HT1080 (cell line): ENCODE measurements around the gene LINC00237. TPM values are rescaled to one million over a fixed set of nuclear protein-coding genes. Genes with fewer than 3 reads are reported as not detected.

Experiments
- DNase-seq: peaks from one replicate; pipeline ENCODE4 v3.0.0-alpha.2; 2015; ENCODE audit warnings: low read depth
- total RNA-seq: library from RNA; depleted of rRNA; stranded (reverse); fragments of >200 nt; shearing (Covaris generic); gene quantifications from 2 replicates; pipeline ENCODE4 v1.2.3, GENCODE V29; 2014

Gene LINC00237
- total RNA-seq, 1 experiment from 2014 or later = not detected

DNA sequence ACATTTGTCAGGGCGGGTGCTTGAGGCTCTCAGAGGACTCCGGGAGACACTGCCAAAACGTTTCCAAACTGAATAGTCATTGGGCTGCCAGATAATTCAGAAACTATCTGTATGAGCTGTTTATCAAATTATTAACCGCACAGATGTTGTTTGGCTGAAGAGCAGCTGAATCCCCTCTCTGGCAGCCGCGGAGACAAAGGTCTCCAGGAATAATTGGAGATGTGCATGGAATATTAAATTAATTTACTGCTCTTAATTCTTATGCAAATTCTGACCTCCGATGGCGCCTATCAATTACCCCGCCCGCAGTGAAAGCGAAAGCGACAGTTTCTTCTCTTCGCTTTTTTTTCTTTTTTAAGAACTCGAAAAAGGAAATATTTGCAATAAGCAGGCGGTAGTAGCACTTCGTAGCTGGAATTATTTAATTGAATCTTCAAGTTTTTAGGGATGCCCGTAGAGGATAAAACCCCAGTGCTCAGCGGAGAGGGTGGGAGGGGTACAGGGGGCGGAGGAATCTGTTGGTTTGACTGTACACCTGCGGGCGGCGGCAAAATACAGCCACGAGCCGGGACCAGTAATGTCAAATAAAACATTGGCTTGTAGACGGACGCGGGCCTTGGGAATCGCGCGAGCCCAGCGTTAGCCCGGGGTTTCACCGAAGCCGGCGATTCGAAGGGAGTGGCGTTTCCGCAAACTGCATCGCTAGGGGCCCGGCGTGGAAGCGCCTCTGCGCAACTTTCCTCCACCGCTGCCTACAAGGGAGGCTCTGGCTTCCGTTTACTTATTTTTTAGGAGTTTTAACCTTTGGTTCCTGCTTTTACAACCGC lies 6.2 kb downstream of the LINC00237 start:
- no peak for DNase-seq

DNA sequence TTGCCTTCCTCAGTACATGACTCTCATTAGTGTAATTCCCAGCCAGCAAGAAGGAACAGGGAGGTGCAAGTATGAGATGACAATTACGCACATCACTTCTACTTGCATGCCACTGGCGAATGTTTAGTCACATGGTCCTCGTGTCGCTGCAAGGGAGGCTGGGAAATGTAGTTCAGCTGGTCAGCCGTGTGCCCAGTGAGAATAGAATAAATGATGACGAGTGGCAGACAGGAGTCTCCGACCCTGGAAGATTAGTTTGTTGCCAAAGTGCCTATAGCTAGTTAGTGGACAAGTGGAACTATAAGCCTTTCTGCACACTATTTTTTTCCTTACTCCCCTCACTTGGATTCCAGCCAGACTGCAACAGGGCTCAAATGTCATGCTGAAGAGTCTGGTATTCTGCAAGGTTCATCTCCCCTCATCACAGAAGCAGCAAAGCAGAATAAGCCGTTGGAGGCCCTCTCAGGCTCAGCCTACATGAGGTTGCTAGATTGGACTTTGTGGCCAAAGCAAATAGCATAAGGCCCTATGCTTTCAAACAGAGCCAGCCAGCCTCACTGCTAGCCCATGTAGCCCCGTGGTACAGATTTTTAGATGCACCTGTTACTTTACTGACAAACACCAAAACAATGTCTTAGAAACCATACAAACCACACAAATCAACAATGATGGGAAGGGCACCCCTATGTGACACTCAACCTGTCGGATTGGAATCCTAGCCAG lies 9.7 kb downstream of the LINC00237 start:
- peak; percentile 77 for DNase-seq

DNA sequence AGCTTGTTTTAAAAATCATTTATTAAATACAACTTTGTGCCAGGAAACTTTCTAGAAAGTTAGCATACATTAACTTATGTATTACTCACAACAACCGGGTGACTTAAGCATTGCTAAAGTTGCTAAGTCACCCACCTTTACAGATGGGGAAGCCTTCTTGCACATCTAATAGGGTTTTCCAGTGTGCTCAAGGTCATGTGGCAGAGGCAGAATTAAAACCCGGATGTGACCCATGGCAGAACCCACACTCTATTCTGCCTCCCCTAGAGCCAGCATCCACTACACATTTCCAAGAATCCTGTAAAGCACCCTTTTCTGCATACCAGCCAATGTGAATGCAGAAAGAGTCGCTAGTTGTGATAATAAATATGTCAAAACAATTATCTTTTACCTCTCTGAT lies 13.4 kb downstream of the LINC00237 start:
- DNase-seq = no peak

DNA sequence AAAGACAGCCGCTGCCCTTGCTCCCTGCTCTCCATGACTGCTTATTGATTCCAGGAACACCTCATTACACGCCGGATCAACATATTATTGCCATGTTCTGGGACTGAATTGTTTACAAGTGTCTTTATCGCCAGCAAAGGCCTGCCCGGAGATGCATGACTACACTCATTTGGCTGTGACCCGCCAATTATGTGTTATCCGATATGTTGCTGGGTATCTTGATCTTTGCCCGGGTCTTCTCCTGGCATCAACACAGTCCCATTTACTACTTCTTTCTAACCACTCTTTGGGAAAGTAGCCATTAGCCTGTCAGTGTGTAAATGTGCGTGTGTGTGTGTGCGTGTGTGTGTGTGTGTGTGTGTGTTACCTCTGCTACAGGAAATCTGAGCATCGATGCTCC lies 15.4 kb downstream of the LINC00237 start:
- DNase-seq = no peak

DNA sequence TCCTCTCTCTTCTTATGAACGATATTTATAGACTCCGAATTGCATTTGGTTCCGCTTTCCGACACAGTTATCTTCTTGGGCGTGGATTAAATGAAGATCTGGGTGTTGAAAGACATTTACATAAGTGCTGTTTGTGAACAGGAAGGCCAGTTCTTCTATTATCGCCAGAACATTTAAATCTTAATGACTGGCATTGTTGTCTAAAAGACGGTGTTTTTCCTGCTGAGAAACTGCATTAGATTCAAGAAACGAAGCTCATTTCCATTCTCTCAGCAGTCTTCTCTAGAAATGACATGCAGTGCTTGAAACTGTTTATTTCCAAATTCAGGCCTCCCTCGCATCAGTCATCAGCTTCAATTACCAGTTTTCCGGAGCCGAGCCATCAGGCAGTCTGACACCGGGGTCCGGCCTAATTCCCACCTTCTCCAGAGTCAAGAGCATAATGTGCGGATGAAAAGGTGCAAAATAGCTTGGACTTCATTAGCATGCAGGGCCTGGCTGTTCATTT lies 16.0 kb downstream of the LINC00237 start:
- no peak for DNase-seq

DNA sequence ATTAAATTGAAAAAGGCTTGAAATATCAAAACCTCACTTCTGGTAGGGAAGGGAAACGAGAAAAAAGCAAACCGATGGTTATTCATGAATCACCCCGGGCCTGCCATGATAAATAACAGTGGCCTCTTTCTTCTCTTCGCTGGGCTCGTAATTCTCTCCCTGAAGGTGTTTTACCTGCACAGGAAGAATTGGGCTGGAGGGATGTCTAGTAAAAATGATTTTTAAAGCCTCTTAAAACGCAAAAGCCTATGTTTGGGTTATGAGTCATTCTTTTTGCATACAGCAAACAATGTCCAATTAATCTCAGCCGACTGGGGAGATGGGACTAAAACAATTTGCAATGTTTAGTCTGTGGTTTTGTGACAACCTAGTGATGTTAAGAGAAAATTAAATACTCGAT lies 16.8 kb downstream of the LINC00237 start:
- DNase-seq = no peak

DNA sequence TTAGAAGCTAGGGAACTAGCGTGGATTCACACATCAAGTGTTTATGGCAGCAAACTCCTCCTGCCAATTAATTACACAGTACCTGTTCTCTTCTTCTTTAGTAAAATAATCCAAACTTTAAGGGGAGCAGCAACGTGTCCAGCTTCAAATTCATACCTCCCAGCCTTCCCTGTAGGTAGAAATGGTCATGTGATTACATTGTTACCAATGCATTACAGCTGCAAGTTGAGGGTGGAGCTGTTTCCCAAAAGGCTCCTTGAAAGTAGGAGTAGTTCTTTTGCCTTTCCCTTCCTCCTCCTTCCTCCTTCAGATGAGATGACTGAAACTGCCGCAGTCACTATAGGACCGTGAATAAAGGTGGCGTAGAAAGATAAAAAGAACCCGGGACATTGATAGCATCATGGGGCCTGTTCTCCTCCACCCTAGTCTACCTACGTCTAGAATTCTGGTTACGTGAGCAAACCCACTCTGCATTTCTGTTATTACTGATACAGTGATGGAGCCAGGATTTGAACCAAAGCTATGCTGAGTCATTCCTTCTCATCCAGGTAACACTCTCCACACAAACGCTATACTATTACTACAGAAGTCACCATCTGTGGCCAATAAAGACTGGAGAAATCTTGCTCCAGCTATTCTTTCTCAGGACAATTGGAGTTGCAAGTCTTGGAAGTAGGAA lies 18.2 kb downstream of the LINC00237 start:
- no peak for DNase-seq

DNA sequence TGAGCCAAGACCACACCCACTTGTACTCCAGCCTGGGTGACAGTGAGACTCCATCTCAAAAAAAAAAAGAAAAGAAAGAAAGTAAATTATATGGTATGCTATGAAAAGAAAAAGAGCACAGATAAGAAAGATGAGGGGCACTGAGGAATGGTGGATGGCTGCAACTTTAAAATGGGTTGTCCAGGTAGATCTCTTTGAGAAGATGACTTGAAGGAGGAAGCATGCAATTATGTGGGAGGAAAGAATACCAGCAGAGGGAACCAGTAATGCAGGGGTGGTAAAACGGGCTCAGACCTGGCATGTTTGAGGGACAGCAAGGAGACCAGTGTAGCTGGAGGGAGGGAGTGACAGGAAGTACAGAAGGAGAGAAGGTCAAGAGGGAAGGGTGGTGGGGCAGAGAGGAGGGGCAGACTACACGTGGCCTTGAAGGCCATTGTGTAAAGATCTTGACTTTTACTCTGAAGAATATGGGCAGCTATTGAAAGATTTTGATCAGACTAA lies 22.3 kb downstream of the LINC00237 start:
- DNase-seq = no peak

DNA sequence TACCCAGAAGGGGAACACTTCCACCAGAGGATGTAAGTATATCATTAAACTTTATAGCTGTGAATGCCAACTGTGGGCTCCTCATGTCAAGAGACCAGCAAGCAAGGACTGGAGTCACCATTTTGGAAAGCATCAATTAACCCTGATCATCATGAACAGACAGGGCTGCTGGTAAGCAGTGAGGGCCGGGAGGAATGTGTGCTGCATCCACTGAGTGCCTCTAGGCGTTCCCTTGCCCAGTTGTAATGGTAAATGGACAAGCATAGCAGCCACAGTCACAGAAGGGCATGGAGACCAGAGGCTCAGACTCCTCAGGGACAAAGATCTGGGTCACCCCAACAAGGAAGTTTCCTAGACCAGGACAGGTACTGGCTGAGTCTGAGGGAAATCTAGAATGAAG lies 23.6 kb downstream of the LINC00237 start:
- no peak for DNase-seq

DNA sequence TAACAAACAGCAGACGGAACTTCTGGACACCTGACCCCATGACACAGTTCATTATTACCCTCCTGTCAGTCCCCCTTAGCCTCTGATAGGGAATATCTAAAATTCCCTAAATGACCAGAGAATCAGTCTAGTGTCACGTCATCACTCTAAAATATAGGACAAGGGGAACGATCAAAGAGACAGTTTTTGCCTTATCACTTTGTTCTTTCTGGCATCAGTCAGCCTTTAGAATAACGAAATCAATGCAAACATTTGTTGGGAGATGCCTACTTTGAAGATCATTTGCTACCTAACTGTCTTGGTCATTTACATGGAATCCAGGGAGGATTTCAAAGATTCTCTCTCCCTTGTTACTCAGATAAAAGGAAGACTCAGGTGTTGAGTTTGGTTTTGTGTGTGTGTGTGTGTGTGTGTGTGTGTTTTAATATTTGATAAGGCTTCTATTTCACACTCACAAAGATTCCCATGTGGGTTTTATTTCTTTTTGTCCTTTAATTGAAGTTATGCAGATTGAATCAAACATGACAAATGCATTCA lies 28.3 kb downstream of the LINC00237 start:
- DNase-seq = no peak

DNA sequence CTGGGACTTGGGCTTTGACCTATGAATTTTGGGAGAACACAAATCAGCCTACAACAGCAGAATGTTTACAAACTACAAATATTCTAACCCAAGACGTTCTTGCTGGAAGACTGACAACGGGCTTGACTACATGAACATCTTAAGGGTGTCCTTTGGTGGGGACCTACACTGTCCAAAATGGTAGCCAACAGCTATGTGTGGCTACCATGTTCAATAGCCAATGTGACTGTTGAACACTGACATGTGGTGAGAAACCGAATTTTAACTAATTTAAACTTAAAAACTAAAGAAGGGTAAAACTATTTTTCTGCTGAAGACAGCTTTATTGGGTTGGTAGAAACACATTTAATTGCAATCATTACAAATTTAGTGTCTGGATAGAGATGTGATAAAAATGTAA lies 30.1 kb downstream of the LINC00237 start:
- DNase-seq = no peak

DNA sequence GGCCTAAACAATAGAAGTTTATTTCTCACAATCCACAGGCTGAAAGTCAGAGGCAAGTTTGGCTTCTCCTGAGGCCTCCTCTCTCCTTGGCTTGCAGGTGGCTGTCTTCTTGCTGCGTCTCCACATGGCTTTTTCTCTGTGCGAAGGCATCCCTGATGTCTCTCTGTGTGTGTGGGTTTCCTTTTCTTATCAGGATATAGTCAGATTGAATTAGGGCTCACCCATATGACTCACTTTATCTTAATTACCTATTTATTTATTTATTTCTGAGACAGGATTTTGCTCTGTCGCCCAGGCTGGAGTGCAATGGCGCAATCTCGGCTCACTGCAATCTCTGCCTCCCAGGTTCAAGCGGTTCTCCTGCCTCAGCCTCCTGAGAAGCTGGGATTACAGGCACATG lies 30.7 kb downstream of the LINC00237 start:
- DNase-seq = no peak

DNA sequence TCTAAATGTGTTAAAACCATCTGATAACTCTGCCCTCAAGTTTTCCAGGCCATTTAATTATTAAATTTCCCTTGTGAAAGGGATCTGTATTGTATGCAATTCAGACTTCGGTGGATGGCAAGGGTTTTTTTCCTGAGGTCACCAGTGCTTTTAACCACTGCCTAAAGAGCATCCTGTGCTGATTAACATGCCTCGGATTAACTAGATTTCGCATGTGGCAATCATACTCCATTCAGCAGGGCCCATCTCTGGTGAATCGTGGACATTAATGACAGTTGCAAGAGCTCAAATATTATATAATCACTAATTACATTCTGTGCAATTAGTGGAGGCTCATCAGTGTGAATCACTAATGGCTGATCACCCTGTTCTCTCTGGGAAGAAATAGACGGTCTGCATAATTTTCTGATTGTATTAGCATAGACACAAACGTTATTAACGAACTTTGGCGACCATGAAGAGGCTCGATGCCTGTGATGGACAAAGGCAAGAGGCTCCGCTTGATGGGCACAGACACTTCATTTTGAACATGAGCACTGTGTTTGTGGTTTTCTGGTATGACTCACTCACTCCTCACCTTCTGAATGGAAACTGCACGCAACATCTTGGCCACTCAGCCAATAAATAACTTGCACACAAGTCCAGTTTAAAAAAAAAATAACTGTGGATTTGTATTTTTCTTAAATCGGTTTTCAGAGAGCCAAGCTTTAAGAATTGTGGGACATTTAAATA lies 31.4 kb downstream of the LINC00237 start:
- DNase-seq = peak; percentile 74

DNA sequence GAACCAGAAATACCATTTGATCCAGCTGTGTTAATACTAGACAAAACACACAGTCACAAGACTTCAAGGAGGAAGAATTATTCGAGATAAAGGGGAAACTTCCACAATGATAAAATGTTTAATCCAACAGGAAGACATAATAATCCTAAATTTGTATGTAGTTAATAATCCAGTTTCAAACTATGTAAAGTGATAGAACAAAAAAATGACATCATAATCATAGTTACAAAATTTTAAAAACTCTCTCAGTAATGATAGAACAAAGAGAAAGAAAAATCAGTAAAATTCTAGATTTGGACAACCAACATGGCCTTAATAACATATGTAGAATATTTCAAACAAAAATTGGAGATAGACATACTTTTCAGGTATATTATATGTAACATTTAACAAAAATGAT lies 38.9 kb downstream of the LINC00237 start:
- no peak for DNase-seq

DNA sequence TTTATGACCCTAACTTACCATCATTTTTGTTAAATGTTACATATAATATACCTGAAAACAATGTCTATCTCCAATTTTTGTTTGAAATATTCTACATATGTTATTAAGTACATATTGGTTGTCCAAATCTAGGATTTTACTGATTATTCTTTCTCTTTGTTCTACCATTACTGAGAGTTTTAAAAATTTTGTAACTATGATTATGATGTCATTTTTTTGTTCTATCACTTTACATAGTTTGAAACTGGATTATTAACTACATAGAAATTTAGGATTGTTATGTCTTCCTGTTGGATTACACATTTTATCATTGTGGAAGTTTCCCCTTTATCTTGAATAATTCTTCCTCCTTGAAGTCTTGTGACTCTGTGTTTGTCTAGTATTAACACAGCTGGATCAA lies 41.2 kb downstream of the LINC00237 start:
- DNase-seq = no peak

DNA sequence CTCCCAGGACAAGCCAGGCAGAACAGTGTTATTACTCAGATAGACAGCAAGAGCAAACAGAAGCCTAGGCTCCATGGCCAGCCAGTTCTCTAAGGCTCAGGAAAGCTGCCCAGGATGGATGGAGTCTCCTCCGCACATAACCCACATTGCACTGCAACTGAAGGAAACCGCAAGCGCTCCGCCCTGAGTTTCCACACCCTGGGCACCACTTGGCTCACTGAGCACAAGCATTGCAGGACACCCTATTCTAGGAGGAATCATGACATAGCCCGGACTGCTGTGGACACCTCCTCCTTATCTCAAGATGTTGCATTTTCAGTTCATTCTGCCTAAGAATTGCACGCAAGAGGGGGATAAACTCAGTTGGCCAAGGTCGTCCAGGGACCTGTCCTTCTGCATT lies 42.9 kb downstream of the LINC00237 start:
- DNase-seq = no peak

DNA sequence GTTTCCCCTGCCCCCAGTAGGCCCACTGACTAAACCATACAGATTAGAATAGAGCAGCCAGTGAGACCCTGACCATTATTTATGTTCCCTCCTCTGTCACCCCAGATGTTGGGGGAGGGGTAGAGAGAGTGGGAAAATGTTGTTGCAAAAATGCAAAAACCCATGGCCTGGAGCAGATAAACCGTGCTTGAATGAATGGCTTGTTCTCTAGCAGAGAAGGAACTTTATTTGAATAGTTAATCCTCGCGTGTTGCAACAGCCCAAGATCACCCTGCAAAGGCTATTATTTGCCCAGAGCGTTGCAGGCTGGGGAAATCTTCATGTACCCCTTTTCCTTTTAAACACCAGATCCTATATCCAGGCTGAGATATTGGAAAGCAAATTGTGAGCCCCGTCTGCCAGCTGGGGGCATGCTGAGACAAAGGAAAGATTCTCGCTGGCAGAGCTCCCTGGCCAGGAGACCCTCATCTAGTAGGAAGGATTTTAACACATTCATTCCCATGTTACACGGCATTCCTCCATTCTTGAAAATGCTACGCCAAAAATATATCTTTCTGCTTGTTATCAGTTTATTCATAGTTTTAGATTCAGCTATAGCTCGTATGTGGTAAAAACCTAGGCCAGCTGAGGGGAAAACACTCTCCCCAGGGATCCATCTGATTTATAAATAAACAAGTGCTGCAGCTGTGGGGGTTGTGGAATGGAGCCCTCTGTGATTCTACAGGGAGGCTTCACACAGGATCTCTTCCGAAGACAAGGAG lies 53.0 kb downstream of the LINC00237 start:
- DNase-seq = no peak

DNA sequence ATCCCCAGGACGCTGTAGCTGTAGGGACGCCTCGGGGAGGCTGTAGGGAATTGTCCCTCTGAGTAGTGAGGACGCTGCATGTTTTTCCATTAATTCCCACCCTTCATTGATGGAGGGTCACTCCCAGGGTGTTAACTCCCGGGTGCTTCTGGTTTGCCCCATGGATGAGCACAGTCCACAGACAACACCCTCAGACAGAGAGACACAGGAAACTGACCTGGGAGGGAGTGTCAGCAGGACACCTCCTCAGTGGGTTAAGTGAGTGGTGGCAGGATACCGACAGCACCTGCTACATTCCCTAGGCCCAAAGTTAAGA lies 53.5 kb downstream of the LINC00237 start:
- DNase-seq = no peak

DNA sequence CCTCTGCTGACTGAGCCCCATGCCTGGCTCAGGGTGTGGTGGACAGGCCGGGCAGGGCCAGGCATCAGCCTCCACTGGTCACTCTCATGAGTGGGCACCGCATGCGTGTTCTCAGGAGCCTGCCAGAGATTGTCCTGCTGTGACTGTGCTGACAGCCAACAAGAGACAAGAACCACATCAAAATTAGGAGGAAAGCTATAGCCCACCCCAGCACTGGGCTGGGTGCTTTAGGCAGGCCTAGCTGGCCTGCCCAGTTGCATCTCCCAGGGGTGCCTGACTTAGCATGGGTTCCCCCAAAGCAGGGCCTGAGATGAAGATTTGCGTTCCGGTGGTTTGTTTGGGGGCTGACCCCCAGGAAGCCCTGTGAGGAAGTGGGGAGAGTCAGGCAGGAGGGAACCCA lies 53.9 kb downstream of the LINC00237 start:
- no peak for DNase-seq

DNA sequence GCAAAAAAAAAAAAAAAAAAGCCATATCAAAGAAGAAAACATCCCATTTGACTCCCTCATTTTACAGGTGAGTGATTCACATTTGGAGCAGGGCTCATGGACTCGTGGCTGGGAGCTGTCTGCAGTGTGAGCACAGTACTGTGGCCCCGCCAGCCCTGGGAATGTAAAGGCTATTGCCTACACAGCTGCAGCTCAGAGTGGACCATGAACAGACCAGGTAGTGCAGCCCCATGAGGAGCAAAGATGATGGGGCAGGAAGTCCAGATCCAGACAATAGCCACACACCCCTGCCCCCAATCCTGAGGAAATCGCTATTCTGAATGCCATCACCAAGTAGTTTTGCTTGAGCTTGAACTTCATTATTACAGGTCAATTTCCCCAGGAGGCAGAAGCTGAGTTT lies 55.4 kb downstream of the LINC00237 start:
- no peak for DNase-seq
